Epithelial cell of proximal tubule (primary cell): ENCODE data around the gene F8. TPM values are rescaled to one million over a fixed set of nuclear protein-coding genes. Genes with fewer than 3 reads are reported as not detected.
"Not testable (repeated sequence)": the region's sequence is repeated elsewhere in the genome, so short reads cannot be mapped to it uniquely, and the experiment has no call there.

Experiments used
- DNase-seq: peaks from one replicate; pipeline ENCODE4 v3.0.0-alpha.2; 2011; ENCODE audit warnings: low read depth
- H3K4me3 ChIP-seq: 2 replicates; pipeline ENCODE4 v1.5.1; 2011; ENCODE audit warnings: low read depth, mild to moderate bottlenecking, low read length
- total RNA-seq: library from RNA; depleted of rRNA; stranded (reverse); fragments of >200 nt; gene quantifications from 2 replicates; pipeline ENCODE4 v1.2.3, GENCODE V29; 2015
- TF ChIP-seq, protein P1 (sequence below): conservative IDR thresholded peaks from 2 replicates; pipeline ENCODE4 v1.5.1; 2012; ENCODE audit warnings: low read depth, mild to moderate bottlenecking, low read length

Gene F8
- total RNA-seq, 1 donor from 2014 or later = 2.5 TPM

- H3K4me3 ChIP-seq = peak overlapping the region; percentile 43
- TF ChIP-seq, protein P1, sequence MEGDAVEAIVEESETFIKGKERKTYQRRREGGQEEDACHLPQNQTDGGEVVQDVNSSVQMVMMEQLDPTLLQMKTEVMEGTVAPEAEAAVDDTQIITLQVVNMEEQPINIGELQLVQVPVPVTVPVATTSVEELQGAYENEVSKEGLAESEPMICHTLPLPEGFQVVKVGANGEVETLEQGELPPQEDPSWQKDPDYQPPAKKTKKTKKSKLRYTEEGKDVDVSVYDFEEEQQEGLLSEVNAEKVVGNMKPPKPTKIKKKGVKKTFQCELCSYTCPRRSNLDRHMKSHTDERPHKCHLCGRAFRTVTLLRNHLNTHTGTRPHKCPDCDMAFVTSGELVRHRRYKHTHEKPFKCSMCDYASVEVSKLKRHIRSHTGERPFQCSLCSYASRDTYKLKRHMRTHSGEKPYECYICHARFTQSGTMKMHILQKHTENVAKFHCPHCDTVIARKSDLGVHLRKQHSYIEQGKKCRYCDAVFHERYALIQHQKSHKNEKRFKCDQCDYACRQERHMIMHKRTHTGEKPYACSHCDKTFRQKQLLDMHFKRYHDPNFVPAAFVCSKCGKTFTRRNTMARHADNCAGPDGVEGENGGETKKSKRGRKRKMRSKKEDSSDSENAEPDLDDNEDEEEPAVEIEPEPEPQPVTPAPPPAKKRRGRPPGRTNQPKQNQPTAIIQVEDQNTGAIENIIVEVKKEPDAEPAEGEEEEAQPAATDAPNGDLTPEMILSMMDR = peak; percentile 66
- peak; percentile 20 for DNase-seq
Measured at GRCh38 chrX:154918060-154918483, 104.5 kb downstream of the F8 start.

GRCh38 chrX:154914052-154914451 lies 108.5 kb downstream of the F8 start:
- no peak for DNase-seq
- H3K4me3 ChIP-seq = no peak overlapping the region
- TF ChIP-seq, protein P1 = no peak

- H3K4me3 ChIP-seq, DNase-seq: not testable (repeated sequence)
Measured at GRCh38 chrX:154910528-154910927, 112.0 kb downstream of the F8 start.

DNA sequence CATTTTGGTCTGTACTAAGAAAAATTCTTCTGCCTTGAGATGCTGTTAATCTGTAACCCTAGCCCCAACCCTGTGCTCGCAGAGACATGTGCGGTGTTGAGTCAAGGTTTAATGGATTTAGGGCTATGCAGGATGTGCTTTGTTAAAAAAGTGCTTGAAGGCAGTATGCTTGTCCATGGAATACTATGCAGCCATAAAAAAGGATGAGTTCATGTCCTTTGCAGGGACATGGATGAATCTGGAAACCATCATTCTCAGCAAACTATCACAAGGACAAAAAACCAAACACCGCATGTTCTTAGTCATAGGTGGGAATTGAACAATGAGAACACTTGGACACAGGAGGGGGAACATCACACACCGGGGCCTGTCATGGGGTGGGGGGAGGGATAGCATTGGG lies 112.5 kb downstream of the F8 start:
- not testable (repeated sequence) for DNase-seq, H3K4me3 ChIP-seq

GRCh38 chrX:154908821-154909220 lies 113.7 kb downstream of the F8 start:
- DNase-seq = no peak
- H3K4me3 ChIP-seq = no peak overlapping the region
- TF ChIP-seq, protein P1 = no peak

DNA sequence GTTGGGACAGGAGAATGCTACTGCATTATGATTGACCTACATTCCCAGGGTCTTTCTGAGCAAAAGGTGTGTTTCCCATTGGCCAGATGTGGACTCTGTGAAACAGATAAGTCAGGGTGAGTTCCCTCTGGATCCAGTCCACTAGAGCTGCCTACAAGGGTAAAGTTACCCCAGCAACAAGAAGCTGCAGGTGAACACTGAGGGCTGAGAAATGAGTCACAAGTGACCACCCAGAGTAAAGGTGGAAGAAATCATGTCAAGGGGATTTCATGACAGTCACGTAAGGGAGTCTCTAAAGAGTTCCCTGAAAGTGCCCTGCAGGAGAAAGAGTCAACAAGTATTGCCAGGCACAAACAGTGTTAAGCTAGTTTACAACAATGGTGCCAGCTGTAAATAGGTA lies 120.1 kb downstream of the F8 start:
- DNase-seq = no peak

GRCh38 chrX:154900323-154900722 lies 122.2 kb downstream of the F8 start:
- no peak overlapping the region for H3K4me3 ChIP-seq
- TF ChIP-seq, protein P1 = no peak
- DNase-seq = no peak

More for the DNA sequence above, 120.1 kb downstream of the F8 start:
- H3K4me3 ChIP-seq = no peak overlapping the region
- TF ChIP-seq, protein P1 = no peak

GRCh38 chrX:154892296-154892695 lies 130.2 kb downstream of the F8 start:
- no peak for DNase-seq
- TF ChIP-seq, protein P1 = no peak
- no peak overlapping the region for H3K4me3 ChIP-seq
